K562 (cell line): ENCODE results near the gene PTPMT1. TPM values are rescaled to one million over a fixed set of nuclear protein-coding genes. Genes with fewer than 3 reads are reported as not detected.

ENCODE experiments used
- ELF1 ChIP-seq: fragments of 200-800 bp; sonication (Bioruptor generic); IDR thresholded peaks from 2 replicates; pipeline ENCODE4 v1.6.1; 2016; ENCODE audit warnings: missing genetic modification characterization, missing compliant biosample characterization
- EP400 ChIP-seq: fragments of 450-650 bp; IDR thresholded peaks from 2 replicates; pipeline ENCODE4 v1.6.1; 2017; ENCODE audit warnings: antibody characterized with exemption, mild to moderate bottlenecking, moderate library complexity
- FOSL1 ChIP-seq: fragments of 200-800 bp; sonication (Bioruptor generic); conservative IDR thresholded peaks from 2 replicates; pipeline ENCODE4 v1.6.1; 2016; ENCODE audit warnings: missing genetic modification characterization, missing compliant biosample characterization
- GABPB2 ChIP-seq: fragments of 250-450 bp; sonication (Bioruptor Pico); conservative IDR thresholded peaks from 2 replicates; pipeline ENCODE4 v1.5.1; 2021; ENCODE audit warnings: mild to moderate bottlenecking
- HDAC1 ChIP-seq, 2 experiments: fragments of 450-650 bp; IDR thresholded peaks; 2 replicates each; pipeline ENCODE4 v1.6.1; 2016 to 2017; ENCODE audit warnings: inconsistent platforms in 1 of 2, mild to moderate bottlenecking in 1 of 2, moderate library complexity in 1 of 2
- KLF6 ChIP-seq: fragments of 250-450 bp; sonication (Bioruptor Pico); IDR thresholded peaks from 2 replicates; pipeline ENCODE4 v1.4.0; 2020; ENCODE audit warnings: mild to moderate bottlenecking, moderate library complexity, borderline replicate concordance
- NCOA6 ChIP-seq: fragments of 450-650 bp; IDR thresholded peaks from 2 replicates; pipeline ENCODE4 v1.6.1; 2017; ENCODE audit warnings: mild to moderate bottlenecking
- NR2C1 ChIP-seq, 2 experiments: fragments of 450-650 bp; IDR thresholded peaks; 2 replicates each; pipeline ENCODE4 v1.6.1; 2017; ENCODE audit warnings: mild to moderate bottlenecking in 2 of 2, antibody characterized with exemption in 1 of 2, inconsistent platforms in 1 of 2, missing compliant biosample characterization in 1 of 2, missing genetic modification characterization in 1 of 2
- POU5F1 ChIP-seq: fragments of 150-350 bp; IDR thresholded peaks from 2 replicates; pipeline ENCODE4 v1.6.1; 2014; ENCODE audit warnings: borderline replicate concordance, low read length, low read depth, mild to moderate bottlenecking; ENCODE audit not compliant: partially characterized antibody
- RERE ChIP-seq: sonication (generic); formaldehyde crosslinking; IDR thresholded peaks from 2 replicates; pipeline ENCODE4 v1.8.0; 2023; ENCODE audit warnings: missing genetic modification reagents, mild to moderate bottlenecking, borderline replicate concordance
- RFX7 ChIP-seq: fragments of 250-450 bp; sonication (Bioruptor Pico); IDR thresholded peaks from 2 replicates; pipeline ENCODE4 v1.5.1; 2021; ENCODE audit warnings: mild to moderate bottlenecking
- SIN3B ChIP-seq: fragments of 450-650 bp; IDR thresholded peaks from 2 replicates; pipeline ENCODE4 v1.6.1; 2017; ENCODE audit warnings: low read depth, mild to moderate bottlenecking, moderate library complexity
- SMARCC2 ChIP-seq: fragments of 450-650 bp; IDR thresholded peaks from 2 replicates; pipeline ENCODE4 v1.6.1; 2017; ENCODE audit warnings: antibody characterized with exemption, moderate library complexity, mild to moderate bottlenecking, low read depth
- TAF15 ChIP-seq: fragments of 200-400 bp; formaldehyde crosslinking; IDR thresholded peaks from 2 replicates; pipeline ENCODE4 v1.6.1; 2017; ENCODE audit warnings: mild to moderate bottlenecking, low read depth, low read length, moderate library complexity
- ZBTB11 ChIP-seq, 3 experiments: fragments of 200-800 bp in 1 of 3; fragments of 250-450 bp in 1 of 3; fragments of 450-650 bp in 1 of 3; sonication (Bioruptor Pico) in 1 of 3; sonication (Bioruptor generic) in 1 of 3; formaldehyde crosslinking in 1 of 3; IDR thresholded peaks; 2 replicates each; pipeline versions ENCODE4 v1.6.1 to v1.8.0; 2016 to 2022; ENCODE audit warnings: mild to moderate bottlenecking in 2 of 3, missing genetic modification characterization in 2 of 3, missing compliant biosample characterization in 1 of 3, moderate library complexity in 1 of 3
- ZFP30 ChIP-seq: fragments of 250-450 bp; sonication (Bioruptor Pico); IDR thresholded peaks from 2 replicates; pipeline ENCODE4 v1.8.0; 2022; ENCODE audit warnings: moderate library complexity, mild to moderate bottlenecking, inconsistent platforms, borderline replicate concordance
- ZNF384 ChIP-seq: IDR thresholded peaks from 2 replicates; pipeline ENCODE4 v1.6.1; 2012; ENCODE audit warnings: low read depth, low read length, improper control_type of control experiment
- polyA plus RNA-seq, 8 experiments: library from polyadenylated mRNA; depleted of rRNA in 4 of 8; stranded (reverse) in 5 of 8; unstranded in 3 of 8; fragments of >200 nt; fragmentation: Nextera tagmentation in 2 of 8; fragmentation: Illumina TruSeq in 1 of 8; extraction: Ambion mirVana in 2 of 8; extraction: Trizol in 1 of 8; gene quantifications; 2 replicates each; pipeline versions ENCODE4 v1.2.1 to v1.2.3, GENCODE V29; 2011 to 2014; ENCODE audit warnings: inconsistent platforms in 1 of 8, missing spikeins in 1 of 8
- total RNA-seq, 7 experiments: library from RNA; depleted of rRNA in 6 of 7; stranded (reverse); fragments of >200 nt in 6 of 7; fragmentation: Illumina TruSeq in 2 of 7; extraction: Trizol in 2 of 7; gene quantifications; 2 replicates each; pipeline versions ENCODE4 v1.2.1 to v1.2.3, GENCODE V29; 2011 to 2021; ENCODE audit warnings: low replicate concordance in 1 of 7

Gene PTPMT1
- total and polyA plus RNA-seq, 9 of the 15 experiments (the other 6 are each of a cell fraction or from before 2014, with no cell fraction given): 10.4 to 140 (median 67.2) TPM

DNA sequence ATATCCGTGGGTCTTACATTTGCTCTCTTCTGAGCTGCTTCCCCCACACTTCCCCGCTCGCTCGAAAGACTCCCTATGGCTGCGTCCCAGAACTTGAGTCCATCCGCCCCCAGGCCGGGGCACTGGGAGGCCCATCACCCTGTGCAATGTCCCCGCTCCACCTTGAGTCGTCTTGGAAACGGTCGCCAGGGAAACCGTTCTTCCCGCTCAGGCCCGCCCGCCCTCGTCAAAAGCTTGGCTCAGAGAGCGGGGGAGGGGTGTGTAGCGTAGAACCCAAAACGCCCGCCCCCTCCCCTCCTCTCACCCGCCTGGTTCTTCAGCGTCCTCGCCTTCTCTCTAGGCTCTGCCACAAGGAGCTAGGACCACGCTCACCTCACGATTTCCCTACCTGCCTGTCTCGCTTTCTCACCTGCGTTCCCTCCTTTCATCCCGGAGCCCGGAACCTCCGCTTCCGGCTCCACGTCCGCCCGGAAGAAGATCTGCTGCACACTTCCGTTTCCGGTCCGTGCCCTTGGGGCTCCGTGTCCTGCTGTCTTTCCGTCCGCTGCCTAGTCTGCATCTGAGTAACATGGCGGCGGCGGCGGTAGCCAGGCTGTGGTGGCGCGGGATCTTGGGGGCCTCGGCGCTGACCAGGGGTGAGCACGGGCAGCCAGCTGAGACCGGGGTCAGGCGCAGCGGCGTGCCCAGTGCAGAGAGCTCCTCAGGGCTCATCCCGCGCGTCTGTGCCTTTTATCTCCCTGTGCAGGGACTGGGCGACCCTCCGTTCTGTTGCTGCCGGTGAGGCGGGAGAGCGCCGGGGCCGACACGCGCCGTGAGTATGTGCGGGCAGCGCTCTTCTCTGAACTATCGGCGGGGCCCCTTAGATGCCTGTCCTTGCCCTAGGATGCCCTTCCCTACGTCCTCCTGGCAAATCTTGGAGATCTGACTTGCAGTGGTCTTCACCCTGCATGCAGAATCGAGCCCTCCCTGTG lies 13.4 kb downstream of the PTPMT1 start, which contains the start of the genes KBTBD4 and NDUFS3 (continued):
- 0 out of 2 replicates have a peak, but pooled peaks have one; percentile 66 for TF ChIP-seq RERE (CRISPR knock-in tag)
- TF ChIP-seq SIN3B: peak; percentile 98
- no peak for TF ChIP-seq GABPB2 (CRISPR knock-in tag)
- TF ChIP-seq KLF6 (CRISPR knock-in tag): no peak
- TF ChIP-seq EP400: peak; percentile 97
- TF ChIP-seq TAF15: no peak
- no peak for TF ChIP-seq RFX7 (CRISPR knock-in tag)
- 0 out of 2 replicates have a peak, but pooled peaks have one; percentile 30 for TF ChIP-seq ZNF384
- TF ChIP-seq ZBTB11 (CRISPR knock-in tag; IDR thresholded peaks at IDR 0.05): peak; percentile 99 to 100 (median 100)
- TF ChIP-seq NR2C1 (IDR thresholded peaks at IDR 0.05): peak; percentile 90
- peak; percentile 83 for TF ChIP-seq NR2C1 (tag; IDR thresholded peaks at IDR 0.05)
- peak; percentile 39 for TF ChIP-seq POU5F1
- TF ChIP-seq HDAC1 (IDR thresholded peaks at IDR 0.05): peak; percentile 87 to 95; a peak in 3 of 4 replicates
- no peak for TF ChIP-seq ZFP30 (CRISPR knock-in tag)
- peak; percentile 45; the same call in 1 of the 2 replicates for TF ChIP-seq FOSL1 (tag)
- TF ChIP-seq SMARCC2: no peak
- TF ChIP-seq ELF1 (tag): peak; percentile 85
- TF ChIP-seq NCOA6: peak; percentile 42; the same call in 1 of the 2 replicates
